PC-9 (cell line): Measurements from ENCODE around the gene PCLO. TPM values are rescaled to one million over a fixed set of nuclear protein-coding genes. Genes with fewer than 3 reads are reported as not detected.

ENCODE experiments used
- BruUV-seq: library from RNA; stranded (reverse); fragments of 400-500 nt; replicated peaks from 2 replicates; lab custom pipeline; 2021; lab: Mats Ljungman, UMichigan
- CTCF ChIA-PET: fragments of 300-600 bp; sonication (Branson Sonifier 250); formaldehyde crosslinking; loops from one replicate; lab custom pipeline; 2022; ENCODE audit warnings: antibody characterized with exemption; lab: Charles Lee
- POLR2A ChIA-PET: fragments of 300-600 bp; sonication (Branson Sonifier 250); formaldehyde crosslinking; loops from one replicate; lab custom pipeline; 2022; ENCODE audit warnings: antibody characterized with exemption; ENCODE audit not compliant: unreplicated experiment; lab: Charles Lee
- DNase-seq, 2 experiments: peaks; one replicate each; pipeline versions ENCODE4 v3.0.0 to v3.0.0-alpha.2; 2015 to 2022; ENCODE audit warnings: mixed read lengths in 1 of 2
- H2AFZ ChIP-seq: fragments of 200-600 bp; sonication (generic); 2 replicates; pipeline ENCODE4 v1.8.1; 2017; ENCODE audit warnings: antibody characterized with exemption
- H3F3A ChIP-seq: fragments of 200-600 bp; sonication (generic); 2 replicates; pipeline ENCODE4 v1.8.1; 2017; ENCODE audit warnings: antibody characterized with exemption, mild to moderate bottlenecking, low read depth; ENCODE audit not compliant: insufficient read depth
- H3K27ac ChIP-seq: fragments of 200-600 bp; sonication (generic); 2 replicates; pipeline ENCODE4 v1.6.1; 2016; ENCODE audit warnings: mixed run types
- H3K27me3 ChIP-seq: fragments of 200-600 bp; sonication (generic); 2 replicates; pipeline ENCODE4 v1.6.1; 2016; ENCODE audit warnings: low read depth, mixed run types; ENCODE audit not compliant: insufficient read depth
- H3K36me3 ChIP-seq: fragments of 200-600 bp; sonication (generic); 2 replicates; pipeline ENCODE4 v1.6.1; 2016; ENCODE audit warnings: low read depth, mixed run types
- H3K4me1 ChIP-seq: fragments of 200-600 bp; sonication (generic); replicated peaks from 2 replicates; pipeline ENCODE4 v1.6.1; 2016; ENCODE audit warnings: mixed run types; ENCODE audit not compliant: insufficient read depth
- H3K4me2 ChIP-seq: fragments of 200-600 bp; sonication (generic); 2 replicates; pipeline ENCODE4 v1.6.1; 2017; ENCODE audit warnings: mixed run types
- H3K4me3 ChIP-seq: fragments of 200-600 bp; sonication (generic); 2 replicates; pipeline ENCODE4 v1.6.1; 2016; ENCODE audit warnings: mixed run types
- H3K79me2 ChIP-seq: fragments of 200-600 bp; sonication (generic); 2 replicates; pipeline ENCODE4 v1.6.1; 2017; ENCODE audit warnings: low read depth, mixed run types
- H3K9me2 ChIP-seq: fragments of 200-600 bp; sonication (generic); 2 replicates; pipeline ENCODE4 v1.8.1; 2017; ENCODE audit warnings: mild to moderate bottlenecking; ENCODE audit not compliant: insufficient read depth
- H3K9me3 ChIP-seq: fragments of 200-600 bp; sonication (generic); 2 replicates; pipeline ENCODE4 v1.8.1; 2016; ENCODE audit warnings: low read depth; ENCODE audit not compliant: insufficient read depth
- H4K20me1 ChIP-seq: fragments of 200-600 bp; sonication (generic); 2 replicates; pipeline ENCODE4 v1.8.1; 2017; ENCODE audit not compliant: insufficient read depth
- EZH2 ChIP-seq: fragments of 200-600 bp; sonication (generic); IDR thresholded peaks from 2 replicates; pipeline ENCODE4 v1.8.0; 2017; ENCODE audit warnings: antibody characterized with exemption, low read depth
- intact Hi-C: fragments of 100-400 bp; cut with micrococcal nuclease; formaldehyde crosslinking; loops from one replicate; pipeline ENCODE4 v1.10.0; 2022; ENCODE audit not compliant: unreplicated experiment
- total RNA-seq: library from RNA; stranded (reverse); gene quantifications from 2 replicates; pipeline ENCODE4 v1.2.3, GENCODE V29; 2021
- TF ChIP-seq, protein P1 (sequence below): fragments of 200-600 bp; sonication (generic); conservative IDR thresholded peaks from 2 replicates; pipeline ENCODE4 v1.6.1; 2017; ENCODE audit warnings: mixed run types, antibody characterized with exemption, mild to moderate bottlenecking, moderate library complexity

The PCLO gene
- total RNA-seq, 1 experiment from 2014 or later = 4.0 TPM

DNA sequence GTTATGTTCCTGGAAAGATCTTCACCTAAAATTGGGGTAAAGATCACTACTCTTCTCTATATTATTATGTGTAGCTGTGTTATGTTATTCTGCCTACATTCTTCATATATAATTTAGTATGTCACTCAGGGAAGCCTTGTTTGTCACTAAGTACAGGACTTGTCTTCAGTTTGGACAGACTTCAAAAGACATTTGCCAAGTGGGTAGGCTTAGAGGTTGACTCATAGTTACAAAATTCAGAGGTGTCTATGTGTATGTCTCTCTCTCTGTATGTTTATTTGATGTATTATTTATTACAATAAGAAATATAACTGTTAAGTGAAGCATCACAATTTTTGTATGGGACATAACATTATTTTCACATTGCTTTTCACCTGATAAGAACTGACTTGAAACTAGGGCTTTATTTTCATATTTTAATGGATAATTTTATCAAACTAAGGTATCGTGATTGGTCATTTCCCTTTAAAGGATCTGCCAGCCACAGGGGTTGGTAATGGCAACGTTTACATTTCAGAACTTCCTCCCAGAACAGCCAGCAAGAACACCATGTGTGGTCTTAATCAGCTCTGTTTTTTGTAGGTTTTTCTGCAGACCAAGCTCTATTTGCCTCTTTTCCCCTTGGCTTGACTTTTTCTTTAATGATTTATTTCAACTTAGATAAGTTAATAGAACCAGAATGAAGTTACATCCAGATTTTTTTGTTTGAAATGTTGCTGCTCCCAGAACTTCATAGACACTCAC is 457.0 kb downstream of the PCLO start:
- no peak for DNase-seq
- Histone ChIP-seq H2AFZ (no peak overlapping the region), H3K4me2 (no peak overlapping the region), H3K27me3 (no peaks in the 10 kb centered on the region), H3K36me3 (no peaks in the 10 kb centered on the region), H3K9me2 (peaks cover 5% of the 10 kb centered on the region; the same call in 1 of the 2 replicates), H3F3A (no peaks in the 10 kb centered on the region), H3K9me3 (no peaks in the 10 kb centered on the region), H3K4me1 (peaks cover 7% of the 10 kb centered on the region; the same call in 1 of the 2 replicates), H3K4me3 (no peak overlapping the region), H3K79me2 (no peaks in the 10 kb centered on the region), H4K20me1 (no peaks in the 10 kb centered on the region), H3K27ac (no peak overlapping the region)
- CTCF ChIA-PET = no interaction called here
- POLR2A ChIA-PET = no interaction called here
- BruUV-seq = no TSS peak
- no peak for TF ChIP-seq EZH2
- TF ChIP-seq, protein P1, sequence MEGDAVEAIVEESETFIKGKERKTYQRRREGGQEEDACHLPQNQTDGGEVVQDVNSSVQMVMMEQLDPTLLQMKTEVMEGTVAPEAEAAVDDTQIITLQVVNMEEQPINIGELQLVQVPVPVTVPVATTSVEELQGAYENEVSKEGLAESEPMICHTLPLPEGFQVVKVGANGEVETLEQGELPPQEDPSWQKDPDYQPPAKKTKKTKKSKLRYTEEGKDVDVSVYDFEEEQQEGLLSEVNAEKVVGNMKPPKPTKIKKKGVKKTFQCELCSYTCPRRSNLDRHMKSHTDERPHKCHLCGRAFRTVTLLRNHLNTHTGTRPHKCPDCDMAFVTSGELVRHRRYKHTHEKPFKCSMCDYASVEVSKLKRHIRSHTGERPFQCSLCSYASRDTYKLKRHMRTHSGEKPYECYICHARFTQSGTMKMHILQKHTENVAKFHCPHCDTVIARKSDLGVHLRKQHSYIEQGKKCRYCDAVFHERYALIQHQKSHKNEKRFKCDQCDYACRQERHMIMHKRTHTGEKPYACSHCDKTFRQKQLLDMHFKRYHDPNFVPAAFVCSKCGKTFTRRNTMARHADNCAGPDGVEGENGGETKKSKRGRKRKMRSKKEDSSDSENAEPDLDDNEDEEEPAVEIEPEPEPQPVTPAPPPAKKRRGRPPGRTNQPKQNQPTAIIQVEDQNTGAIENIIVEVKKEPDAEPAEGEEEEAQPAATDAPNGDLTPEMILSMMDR = no peak
- intact Hi-C loops = no loop called here

DNA sequence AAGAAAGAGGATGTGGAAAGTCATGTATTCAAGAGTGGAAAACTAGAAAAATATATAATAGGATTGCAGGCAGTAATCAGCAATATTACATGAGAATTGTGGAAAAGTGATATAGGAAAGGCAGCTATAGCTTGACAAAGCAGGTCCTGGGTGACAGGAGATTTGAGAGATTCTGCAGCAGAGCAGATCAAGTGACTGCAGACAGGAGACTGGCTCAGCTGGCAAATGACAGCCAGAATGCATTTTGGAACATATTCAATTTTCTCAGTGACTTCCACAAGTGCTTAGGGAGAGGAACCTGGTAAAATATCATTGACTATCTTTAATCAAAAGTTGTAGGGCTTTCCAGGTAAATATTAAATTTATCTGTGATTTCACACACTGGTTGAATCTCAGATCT is 458.6 kb downstream of the PCLO start:
- H3K4me1 ChIP-seq = peaks cover 21% of the 10 kb centered on the region
- H3K79me2 ChIP-seq = no peaks in the 10 kb centered on the region
- H3K4me3 ChIP-seq = no peak overlapping the region
- H3F3A ChIP-seq = peaks cover 5% of the 10 kb centered on the region
- H3K27ac ChIP-seq = no peak overlapping the region
- H4K20me1 ChIP-seq = no peaks in the 10 kb centered on the region
- peaks cover 3% of the 10 kb centered on the region for H3K9me3 ChIP-seq
- TF ChIP-seq EZH2 = no peak
- TF ChIP-seq, protein P1 = no peak
- H3K27me3 ChIP-seq = no peaks in the 10 kb centered on the region
- intact Hi-C loops = no loop called here
- ChIA-PET POLR2A (no interaction called here), CTCF (no interaction called here)
- BruUV-seq = no TSS peak
- H3K36me3 ChIP-seq = no peaks in the 10 kb centered on the region
- H3K9me2 ChIP-seq = peaks cover 5% of the 10 kb centered on the region; the same call in 1 of the 2 replicates
- no peak overlapping the region for H3K4me2 ChIP-seq
- DNase-seq = no peak
- no peak overlapping the region for H2AFZ ChIP-seq
